T47D (cell line): ENCODE results near the gene EPOP.

Source experiments
- DNase-seq, 2 experiments: peaks; one replicate each; pipeline versions ENCODE4 v3.0.0 to v3.0.0-alpha.2; 2011 to 2012; ENCODE audit warnings: low read depth in 1 of 2, low spot score in 1 of 2
- JUND ChIP-seq: IDR thresholded peaks from 2 replicates; pipeline ENCODE4 v1.6.1; 2012; ENCODE audit warnings: low read depth
- in situ Hi-C: cut with HindIII; loops from 2 replicates; pipeline ENCODE4 v1.10.0; 2016; ENCODE audit warnings: low sequenced_read_pairs, low pct_unique_long_range_greater_than_20kb

The EPOP gene

DNA sequence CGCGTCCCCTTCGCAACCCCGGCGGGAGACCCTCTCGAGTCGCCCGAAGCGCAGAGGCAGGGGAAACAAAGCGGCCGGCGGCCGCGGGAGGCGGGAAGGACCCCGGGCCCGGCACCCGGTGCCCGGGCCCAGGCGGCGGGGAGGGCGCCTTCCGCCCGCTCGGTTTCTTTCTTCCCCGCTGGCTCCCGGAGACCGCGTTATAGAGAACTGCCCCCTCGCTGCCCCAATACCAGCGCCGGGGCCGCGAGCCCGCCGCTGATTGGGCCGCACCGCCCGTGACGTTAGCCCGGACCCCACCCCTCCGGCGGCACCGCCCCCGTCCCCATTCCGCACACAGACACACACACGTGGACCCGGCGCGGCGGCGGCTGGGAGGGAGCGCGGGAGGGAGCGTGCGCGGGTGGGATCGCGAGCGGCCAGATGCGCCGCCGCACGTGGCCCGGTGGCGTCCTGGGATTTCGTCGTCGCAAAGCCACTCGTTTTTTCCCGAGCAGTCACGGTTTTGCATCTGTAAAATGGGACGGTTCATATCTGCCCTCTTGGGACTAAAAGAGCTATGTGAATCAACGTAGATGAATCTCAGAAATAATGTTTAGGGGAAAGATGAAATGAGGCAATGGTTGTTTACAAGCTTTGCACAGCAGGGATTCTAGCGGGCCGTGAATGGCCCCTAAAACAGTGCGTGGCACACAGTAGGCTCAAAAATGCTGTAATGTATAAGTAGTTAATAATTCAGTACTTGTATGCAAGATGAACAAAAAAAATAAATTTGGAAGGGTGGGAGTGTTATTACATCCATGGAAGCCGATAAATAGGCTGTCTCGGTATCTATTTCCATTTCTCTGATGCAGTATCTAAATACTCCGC, at the start of gene EPOP:
Gene EPOP (minus strand): TSS at position 209 of the 867 bp plus-strand sequence. CDS start 462 bp downstream, outside the sequence.
- peak; percentile 96 for DNase-seq
- in situ Hi-C loops, result no loop called here

DNA sequence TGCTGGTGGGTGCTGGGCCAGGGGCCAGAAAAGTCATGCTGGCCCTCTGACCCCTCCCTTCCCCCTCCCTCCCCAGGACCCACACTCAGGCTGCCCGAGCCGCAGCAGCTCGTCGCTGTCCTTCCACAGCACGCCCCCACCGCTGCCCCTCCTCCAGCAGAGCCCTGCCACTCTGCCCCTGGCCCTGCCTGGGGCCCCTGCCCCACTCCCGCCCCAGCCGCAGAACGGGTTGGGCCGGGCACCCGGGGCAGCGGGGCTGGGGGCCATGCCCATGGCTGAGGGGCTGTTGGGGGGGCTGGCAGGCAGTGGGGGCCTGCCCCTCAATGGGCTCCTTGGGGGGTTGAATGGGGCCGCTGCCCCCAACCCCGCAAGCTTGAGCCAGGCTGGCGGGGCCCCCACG, 47.0 kb upstream of the EPOP start:
- in situ Hi-C loops, result no loop called here
- no peak for DNase-seq
- TF ChIP-seq JUND, result no peak

More for the DNA sequence above, at the start of gene EPOP:
- TF ChIP-seq JUND, result no peak

GRCh38 chr17:38720941-38721340, 46.2 kb upstream of the EPOP start:
- in situ Hi-C loops, result no loop called here
- DNase-seq, result no peak
- no peak for TF ChIP-seq JUND

GRCh38 chr17:38719943-38720641, 45.3 kb upstream of the EPOP start:
- peak in 1 of 2 experiments; percentile 62 for DNase-seq
- TF ChIP-seq JUND, result no peak
- in situ Hi-C loops, result no loop called here

DNA sequence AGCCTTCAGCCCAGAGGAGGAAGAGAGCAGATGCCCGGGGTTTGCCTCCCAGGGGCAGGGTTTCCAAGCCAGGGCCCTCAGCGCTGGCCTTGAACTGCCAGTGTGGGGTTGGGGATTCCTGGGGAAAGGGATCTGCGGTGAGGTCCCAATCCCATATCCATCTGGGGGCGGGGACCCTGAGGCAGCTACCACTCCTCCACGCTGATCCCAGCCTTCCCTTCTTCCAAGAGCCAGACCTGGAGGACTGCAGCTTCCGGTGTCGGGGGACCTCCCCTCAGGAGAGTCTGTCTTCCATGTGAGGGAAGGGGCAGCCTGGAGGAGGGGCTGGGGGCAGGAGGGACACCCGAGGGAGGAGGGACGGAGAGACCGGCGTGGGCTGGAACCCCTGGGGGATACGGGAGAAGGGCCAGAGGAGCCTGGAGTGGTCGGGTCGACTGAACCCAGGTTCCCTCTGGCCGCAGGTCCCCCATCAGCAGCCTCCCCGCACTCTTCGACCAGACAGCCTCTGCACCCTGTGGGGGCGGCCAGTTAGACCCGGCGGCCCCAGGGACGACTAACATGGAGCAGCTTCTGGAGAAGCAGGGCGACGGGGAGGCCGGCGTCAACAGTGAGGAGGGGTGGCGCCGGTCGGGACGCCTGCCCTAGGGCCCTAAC, 44.7 kb upstream of the EPOP start:
- in situ Hi-C loops, result no loop called here
- TF ChIP-seq JUND, result no peak
- no peak for DNase-seq

- TF ChIP-seq JUND, result no peak
- in situ Hi-C loops, result no loop called here
- DNase-seq, result no peak
These were observed 42.5 kb upstream of the EPOP start for GRCh38 chr17:38717139-38717745.

GRCh38 chr17:38716368-38717005, 41.7 kb upstream of the EPOP start:
- TF ChIP-seq JUND, result no peak
- in situ Hi-C loops, result no loop called here
- no peak for DNase-seq

DNA sequence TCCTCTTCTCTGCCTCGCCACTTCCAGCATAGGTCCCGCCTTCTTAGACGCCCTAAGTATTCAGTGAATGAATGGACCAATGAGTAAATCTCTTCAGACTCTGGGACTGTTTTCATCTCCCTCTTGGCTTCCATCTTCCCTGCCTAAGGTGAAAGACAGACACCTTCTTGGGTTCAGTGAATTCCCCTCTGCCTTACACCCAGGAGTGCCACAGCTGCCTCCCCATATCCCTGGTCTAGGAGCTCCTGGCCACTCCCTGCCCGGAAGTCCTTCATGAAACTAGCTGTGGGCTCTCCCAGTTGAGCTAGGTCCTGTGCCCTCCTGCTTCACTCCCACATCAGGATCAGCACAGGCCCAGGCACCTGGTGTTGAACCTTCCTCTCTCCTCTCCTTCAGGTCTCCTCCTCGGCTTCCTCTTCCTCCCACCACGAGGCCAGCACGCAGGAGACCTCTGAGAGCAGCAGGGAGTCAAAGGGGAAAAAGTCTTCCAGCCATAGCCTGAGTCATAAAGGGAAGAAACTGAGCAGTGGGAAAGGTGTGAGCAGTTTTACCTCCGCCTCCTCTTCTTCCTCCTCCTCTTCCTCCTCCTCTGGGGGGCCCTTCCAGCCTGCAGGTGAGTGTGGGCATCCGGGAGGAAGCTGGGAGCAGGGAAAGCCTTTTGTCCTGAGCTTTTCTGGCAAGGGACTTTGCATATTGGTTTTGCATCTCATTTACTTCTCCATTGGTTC, 40.6 kb upstream of the EPOP start:
- TF ChIP-seq JUND, result no peak
- in situ Hi-C loops, result no loop called here
- DNase-seq, result no peak

GRCh38 chr17:38713456-38714075, 38.8 kb upstream of the EPOP start:
- no peak for TF ChIP-seq JUND
- in situ Hi-C loops, result no loop called here
- no peak for DNase-seq

DNA sequence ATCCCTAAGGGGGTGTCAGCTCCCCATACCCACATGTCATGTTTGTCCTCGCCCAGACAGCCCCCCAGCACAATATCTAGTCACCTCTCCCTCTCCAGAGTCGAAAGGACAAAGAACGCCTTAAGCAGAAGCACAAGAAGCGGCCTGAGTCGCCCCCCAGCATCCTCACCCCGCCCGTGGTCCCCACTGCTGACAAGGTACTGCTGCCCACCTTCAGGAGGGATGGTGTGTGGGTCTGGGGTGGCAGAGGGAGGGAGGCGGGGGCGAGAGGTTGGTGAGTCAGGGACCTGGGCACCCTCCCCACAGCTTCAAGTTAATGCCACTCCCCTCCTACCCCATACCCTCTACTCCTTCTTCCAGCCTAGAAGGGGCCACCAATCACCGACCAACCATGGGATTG, 37.8 kb upstream of the EPOP start:
- no peak for DNase-seq
- in situ Hi-C loops, result no loop called here
- TF ChIP-seq JUND, result no peak
